ENCODE results near the gene ARHGEF10L.

The ARHGEF10L gene

DNA sequence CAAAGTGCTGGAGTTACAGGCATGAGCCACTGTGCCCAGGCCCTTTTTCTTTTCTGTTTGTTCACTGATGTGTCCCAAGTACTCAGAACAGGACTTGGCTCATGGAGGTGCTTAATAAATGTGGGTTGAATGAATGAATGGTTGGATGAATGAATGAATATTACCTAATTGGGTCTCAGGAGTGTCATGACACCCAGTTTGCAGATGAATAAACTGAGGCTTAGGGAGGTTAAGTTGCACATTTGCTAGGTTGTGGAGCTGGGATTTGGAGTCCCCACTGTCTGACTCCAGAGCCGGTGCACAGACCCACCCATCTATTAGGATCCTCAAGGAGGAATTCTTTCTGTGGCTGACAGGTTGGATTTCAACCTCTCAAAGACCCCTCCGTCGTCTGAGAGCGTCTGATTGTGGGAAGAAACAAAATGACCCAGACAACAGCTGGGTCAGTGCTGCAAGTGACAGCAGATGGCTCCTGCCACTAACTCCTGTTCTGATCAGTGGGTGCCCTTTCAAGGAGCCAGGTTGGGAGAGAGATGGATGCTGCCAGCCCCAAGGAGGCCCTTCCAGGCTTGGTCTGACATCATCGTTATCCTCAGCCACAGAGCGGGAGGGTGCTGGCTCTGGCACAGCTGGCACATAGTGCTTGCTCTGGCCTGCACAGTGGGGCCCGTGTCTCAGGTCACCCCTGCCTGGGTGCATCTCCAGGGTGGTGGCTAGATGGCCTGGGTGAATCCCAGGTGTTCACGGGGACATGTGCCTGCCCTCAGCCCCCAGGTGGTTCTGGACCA lies 24.2 kb downstream of the ARHGEF10L start:
- Histone ChIP-seq H3K27ac (replicated peaks) (no peak overlapping the region), H3K4me3 (replicated peaks; ENCODE audit: insufficient read depth, low read length) (no peak overlapping the region), H3K27me3 (ENCODE audit: insufficient read depth, poor library complexity, severe bottlenecking) (no peaks in the 10 kb centered on the region)
- no peak for TF ChIP-seq GABPA (IDR thresholded peaks at IDR 0.05; ENCODE audit: low read depth)
- TF ChIP-seq, protein P1, sequence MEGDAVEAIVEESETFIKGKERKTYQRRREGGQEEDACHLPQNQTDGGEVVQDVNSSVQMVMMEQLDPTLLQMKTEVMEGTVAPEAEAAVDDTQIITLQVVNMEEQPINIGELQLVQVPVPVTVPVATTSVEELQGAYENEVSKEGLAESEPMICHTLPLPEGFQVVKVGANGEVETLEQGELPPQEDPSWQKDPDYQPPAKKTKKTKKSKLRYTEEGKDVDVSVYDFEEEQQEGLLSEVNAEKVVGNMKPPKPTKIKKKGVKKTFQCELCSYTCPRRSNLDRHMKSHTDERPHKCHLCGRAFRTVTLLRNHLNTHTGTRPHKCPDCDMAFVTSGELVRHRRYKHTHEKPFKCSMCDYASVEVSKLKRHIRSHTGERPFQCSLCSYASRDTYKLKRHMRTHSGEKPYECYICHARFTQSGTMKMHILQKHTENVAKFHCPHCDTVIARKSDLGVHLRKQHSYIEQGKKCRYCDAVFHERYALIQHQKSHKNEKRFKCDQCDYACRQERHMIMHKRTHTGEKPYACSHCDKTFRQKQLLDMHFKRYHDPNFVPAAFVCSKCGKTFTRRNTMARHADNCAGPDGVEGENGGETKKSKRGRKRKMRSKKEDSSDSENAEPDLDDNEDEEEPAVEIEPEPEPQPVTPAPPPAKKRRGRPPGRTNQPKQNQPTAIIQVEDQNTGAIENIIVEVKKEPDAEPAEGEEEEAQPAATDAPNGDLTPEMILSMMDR (IDR thresholded peaks at IDR 0.05; ENCODE audit: insufficient read depth, low read length), result no peak
- TF ChIP-seq, protein P2, sequence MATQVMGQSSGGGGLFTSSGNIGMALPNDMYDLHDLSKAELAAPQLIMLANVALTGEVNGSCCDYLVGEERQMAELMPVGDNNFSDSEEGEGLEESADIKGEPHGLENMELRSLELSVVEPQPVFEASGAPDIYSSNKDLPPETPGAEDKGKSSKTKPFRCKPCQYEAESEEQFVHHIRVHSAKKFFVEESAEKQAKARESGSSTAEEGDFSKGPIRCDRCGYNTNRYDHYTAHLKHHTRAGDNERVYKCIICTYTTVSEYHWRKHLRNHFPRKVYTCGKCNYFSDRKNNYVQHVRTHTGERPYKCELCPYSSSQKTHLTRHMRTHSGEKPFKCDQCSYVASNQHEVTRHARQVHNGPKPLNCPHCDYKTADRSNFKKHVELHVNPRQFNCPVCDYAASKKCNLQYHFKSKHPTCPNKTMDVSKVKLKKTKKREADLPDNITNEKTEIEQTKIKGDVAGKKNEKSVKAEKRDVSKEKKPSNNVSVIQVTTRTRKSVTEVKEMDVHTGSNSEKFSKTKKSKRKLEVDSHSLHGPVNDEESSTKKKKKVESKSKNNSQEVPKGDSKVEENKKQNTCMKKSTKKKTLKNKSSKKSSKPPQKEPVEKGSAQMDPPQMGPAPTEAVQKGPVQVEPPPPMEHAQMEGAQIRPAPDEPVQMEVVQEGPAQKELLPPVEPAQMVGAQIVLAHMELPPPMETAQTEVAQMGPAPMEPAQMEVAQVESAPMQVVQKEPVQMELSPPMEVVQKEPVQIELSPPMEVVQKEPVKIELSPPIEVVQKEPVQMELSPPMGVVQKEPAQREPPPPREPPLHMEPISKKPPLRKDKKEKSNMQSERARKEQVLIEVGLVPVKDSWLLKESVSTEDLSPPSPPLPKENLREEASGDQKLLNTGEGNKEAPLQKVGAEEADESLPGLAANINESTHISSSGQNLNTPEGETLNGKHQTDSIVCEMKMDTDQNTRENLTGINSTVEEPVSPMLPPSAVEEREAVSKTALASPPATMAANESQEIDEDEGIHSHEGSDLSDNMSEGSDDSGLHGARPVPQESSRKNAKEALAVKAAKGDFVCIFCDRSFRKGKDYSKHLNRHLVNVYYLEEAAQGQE (IDR thresholded peaks at IDR 0.05; ENCODE audit: insufficient replicate concordance, low read depth), result no peak
- no peak for TF ChIP-seq POLR2AphosphoS5 (IDR thresholded peaks at IDR 0.05; ENCODE audit: low read depth)
- no peak for TF ChIP-seq SPI1 (IDR thresholded peaks at IDR 0.05; ENCODE audit: borderline replicate concordance, low read depth)
- no peak for DNase-seq (ENCODE audit: low read depth in 1 of 2, low spot score in 1 of 2)

DNA sequence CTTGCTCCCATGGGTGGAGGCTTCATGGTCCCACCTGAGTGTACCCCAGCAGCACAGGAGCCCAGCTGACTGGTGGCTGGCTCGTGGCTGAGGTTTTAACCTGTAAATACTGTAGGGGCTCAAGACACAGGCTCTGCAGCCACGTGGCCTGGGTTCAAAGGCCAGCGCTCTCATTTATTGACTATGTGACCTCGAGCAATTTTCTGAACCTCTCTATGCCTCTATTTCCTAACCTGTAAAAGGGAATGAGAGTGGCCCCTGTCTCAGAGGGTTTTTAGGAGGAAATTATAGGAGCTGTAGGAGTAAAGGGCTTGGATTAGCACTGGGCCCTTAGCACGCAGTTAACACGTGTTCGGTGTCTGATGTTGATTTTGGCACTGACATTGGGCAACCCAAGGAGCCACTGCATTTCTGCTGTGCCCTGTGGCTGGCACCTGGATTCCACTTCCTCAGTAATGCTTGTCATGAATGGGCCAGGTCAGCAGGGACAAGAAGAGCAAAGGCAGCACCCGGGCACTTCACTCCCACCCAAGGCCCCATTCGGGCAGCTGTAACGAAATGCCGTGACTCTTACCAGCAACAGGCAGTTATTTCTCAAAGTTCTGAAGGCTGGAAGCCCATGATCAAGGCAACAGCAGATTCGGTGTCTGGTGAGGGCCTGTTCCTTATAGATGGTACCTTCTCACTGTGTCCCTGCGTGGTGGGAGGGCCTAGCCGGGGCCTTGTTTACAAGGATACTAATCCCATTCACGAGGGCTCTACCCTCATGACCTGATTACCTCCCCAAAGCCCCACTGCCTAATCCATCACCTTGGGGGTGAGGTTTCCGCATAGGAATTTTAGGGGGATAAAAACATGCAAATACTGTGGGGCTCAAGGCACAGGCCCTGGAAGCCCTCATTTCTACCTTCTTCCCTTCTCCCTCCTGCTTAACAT lies 25.2 kb downstream of the ARHGEF10L start:
- DNase-seq (ENCODE audit: low read depth in 1 of 2, low spot score in 1 of 2), result no peak
- TF ChIP-seq, protein P2 (IDR thresholded peaks at IDR 0.05; ENCODE audit: insufficient replicate concordance, low read depth), result no peak
- TF ChIP-seq, protein P1 (IDR thresholded peaks at IDR 0.05; ENCODE audit: insufficient read depth, low read length), result no peak
- TF ChIP-seq GABPA (IDR thresholded peaks at IDR 0.05; ENCODE audit: low read depth), result no peak
- TF ChIP-seq SPI1 (IDR thresholded peaks at IDR 0.05; ENCODE audit: borderline replicate concordance, low read depth), result no peak
- Histone ChIP-seq H3K4me3 (replicated peaks; ENCODE audit: insufficient read depth, low read length) (no peak overlapping the region), H3K27ac (replicated peaks) (no peak overlapping the region), H3K27me3 (ENCODE audit: insufficient read depth, poor library complexity, severe bottlenecking) (no peaks in the 10 kb centered on the region)

DNA sequence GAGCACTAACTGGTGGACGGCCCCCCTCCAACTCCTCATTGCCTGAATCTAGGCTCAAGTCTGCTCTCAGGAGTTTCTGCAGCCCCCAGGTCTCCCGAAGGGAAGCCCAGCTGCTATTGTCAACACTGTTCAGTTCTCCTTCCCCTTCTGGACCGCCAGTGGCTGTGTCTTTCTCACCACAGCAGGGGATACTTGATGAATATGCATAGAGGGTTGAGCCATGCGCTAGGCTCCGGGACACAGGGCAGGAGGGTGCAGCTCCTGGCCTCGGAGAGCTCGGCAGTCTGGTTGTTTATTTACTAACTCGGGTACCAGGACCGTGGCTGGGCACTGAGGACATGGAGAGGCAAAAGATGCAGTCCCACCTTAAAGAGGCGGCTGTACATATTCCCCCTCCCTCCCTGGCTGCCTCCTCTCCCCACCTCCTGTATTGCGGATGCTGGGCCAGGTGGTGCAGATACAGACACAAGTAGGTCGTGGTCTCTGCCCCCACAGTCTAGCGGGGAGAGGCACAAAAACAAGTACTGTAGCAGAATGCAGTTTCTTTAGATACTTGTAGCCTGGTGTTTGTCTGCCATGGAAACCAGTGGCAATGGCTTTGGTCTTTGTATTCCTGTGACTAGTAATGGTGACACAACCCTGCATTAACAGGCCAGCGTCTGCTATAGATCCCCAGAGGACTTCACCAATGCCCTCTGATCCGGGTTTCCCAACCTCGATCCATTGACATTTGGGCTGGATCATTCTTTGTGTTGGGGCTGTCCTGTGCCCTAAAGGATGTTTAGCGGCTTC lies 26.2 kb downstream of the ARHGEF10L start:
- no peak for TF ChIP-seq POLR2AphosphoS5 (IDR thresholded peaks at IDR 0.05; ENCODE audit: low read depth)
- no peak for TF ChIP-seq GABPA (IDR thresholded peaks at IDR 0.05; ENCODE audit: low read depth)
- TF ChIP-seq, protein P1 (IDR thresholded peaks at IDR 0.05; ENCODE audit: insufficient read depth, low read length), result no peak
- TF ChIP-seq, protein P2 (IDR thresholded peaks at IDR 0.05; ENCODE audit: insufficient replicate concordance, low read depth), result no peak
- no peak for TF ChIP-seq SPI1 (IDR thresholded peaks at IDR 0.05; ENCODE audit: borderline replicate concordance, low read depth)
- no peak for DNase-seq (ENCODE audit: low read depth in 1 of 2, low spot score in 1 of 2)

More for the DNA sequence above, 26.2 kb downstream of the ARHGEF10L start:
- Histone ChIP-seq H3K27me3 (ENCODE audit: insufficient read depth, poor library complexity, severe bottlenecking) (no peaks in the 10 kb centered on the region), H3K27ac (replicated peaks) (no peak overlapping the region), H3K4me3 (replicated peaks; ENCODE audit: insufficient read depth, low read length) (no peak overlapping the region)
